ENCODE results near the gene ZCWPW1. TPM values are rescaled to one million over a fixed set of nuclear protein-coding genes. Genes with fewer than 3 reads are reported as not detected.

The ZCWPW1 gene
- total RNA-seq, 4 donors from 2014 or later, result 2.2 to 9.4 (median 4.8) TPM

DNA sequence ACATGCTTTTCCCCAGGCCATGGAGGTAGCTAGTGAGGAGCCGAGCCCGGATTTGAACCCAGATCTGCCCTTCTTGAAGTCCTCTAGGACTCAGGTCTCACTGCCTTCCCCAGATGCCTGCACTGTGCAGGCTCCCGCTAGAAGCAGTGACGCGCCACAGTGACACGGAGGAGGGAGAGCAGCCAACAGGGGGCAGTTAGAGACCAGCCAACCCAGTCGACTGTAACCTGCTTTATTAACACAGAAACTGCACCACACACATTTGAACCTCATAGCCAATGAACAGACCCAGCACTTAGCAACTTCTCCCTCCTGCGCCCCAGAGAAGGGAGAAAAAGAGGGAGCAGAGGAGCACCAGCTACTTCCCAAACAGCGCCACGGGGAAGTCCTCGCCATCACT, 27.8 kb downstream of the ZCWPW1 start:
- Histone ChIP-seq H3K36me3 (peaks cover 2% of the 10 kb centered on the region), H3K27ac (no peak overlapping the region), H3K4me3 (no peak overlapping the region), H3K9me3 (no peaks in the 10 kb centered on the region), H3K27me3 (no peaks in the 10 kb centered on the region), H3K4me1 (peaks cover 5% of the 10 kb centered on the region)
- 88% methylated on average over 11 of the region's 11 CpGs for WGBS
- TF ChIP-seq, protein P1, sequence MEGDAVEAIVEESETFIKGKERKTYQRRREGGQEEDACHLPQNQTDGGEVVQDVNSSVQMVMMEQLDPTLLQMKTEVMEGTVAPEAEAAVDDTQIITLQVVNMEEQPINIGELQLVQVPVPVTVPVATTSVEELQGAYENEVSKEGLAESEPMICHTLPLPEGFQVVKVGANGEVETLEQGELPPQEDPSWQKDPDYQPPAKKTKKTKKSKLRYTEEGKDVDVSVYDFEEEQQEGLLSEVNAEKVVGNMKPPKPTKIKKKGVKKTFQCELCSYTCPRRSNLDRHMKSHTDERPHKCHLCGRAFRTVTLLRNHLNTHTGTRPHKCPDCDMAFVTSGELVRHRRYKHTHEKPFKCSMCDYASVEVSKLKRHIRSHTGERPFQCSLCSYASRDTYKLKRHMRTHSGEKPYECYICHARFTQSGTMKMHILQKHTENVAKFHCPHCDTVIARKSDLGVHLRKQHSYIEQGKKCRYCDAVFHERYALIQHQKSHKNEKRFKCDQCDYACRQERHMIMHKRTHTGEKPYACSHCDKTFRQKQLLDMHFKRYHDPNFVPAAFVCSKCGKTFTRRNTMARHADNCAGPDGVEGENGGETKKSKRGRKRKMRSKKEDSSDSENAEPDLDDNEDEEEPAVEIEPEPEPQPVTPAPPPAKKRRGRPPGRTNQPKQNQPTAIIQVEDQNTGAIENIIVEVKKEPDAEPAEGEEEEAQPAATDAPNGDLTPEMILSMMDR (IDR thresholded peaks at IDR 0.05), result no peak
- TF ChIP-seq POLR2AphosphoS5 (IDR thresholded peaks at IDR 0.05) (no peak), POLR2A (IDR thresholded peaks at IDR 0.05) (no peak)
- DNase-seq (ENCODE audit: low spot score in 2 of 2), result no peak

DNA sequence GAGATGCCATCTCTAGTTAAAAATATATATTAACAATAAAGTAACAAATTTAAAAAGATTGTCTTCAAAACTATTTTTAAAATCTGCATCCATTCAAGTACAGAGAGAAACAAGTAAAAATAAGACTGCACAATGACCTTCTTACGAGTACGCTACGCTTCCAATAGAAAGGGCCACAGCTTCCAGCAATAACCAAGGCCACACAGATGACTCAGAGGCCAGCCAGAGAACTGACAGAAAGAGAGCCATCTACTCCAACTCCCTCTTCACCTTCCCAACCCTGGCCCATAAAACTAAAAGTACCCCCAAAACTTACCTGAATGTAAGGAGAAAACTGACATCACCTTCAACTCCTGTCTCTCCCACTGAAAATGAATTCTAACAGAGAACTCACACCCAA, 28.5 kb downstream of the ZCWPW1 start:
- 98% methylated on average over 3 of the region's 3 CpGs for WGBS
- Histone ChIP-seq H3K4me3 (no peak overlapping the region), H3K4me1 (peaks cover 5% of the 10 kb centered on the region), H3K27ac (no peak overlapping the region), H3K27me3 (no peaks in the 10 kb centered on the region), H3K9me3 (no peaks in the 10 kb centered on the region), H3K36me3 (peaks cover 2% of the 10 kb centered on the region)
- TF ChIP-seq, protein P1 (IDR thresholded peaks at IDR 0.05), result no peak
- TF ChIP-seq POLR2AphosphoS5 (IDR thresholded peaks at IDR 0.05) (no peak), EP300 (IDR thresholded peaks at IDR 0.05) (no peak), POLR2A (IDR thresholded peaks at IDR 0.05) (no peak)
- no peak for DNase-seq (ENCODE audit: low spot score in 2 of 2)

DNA sequence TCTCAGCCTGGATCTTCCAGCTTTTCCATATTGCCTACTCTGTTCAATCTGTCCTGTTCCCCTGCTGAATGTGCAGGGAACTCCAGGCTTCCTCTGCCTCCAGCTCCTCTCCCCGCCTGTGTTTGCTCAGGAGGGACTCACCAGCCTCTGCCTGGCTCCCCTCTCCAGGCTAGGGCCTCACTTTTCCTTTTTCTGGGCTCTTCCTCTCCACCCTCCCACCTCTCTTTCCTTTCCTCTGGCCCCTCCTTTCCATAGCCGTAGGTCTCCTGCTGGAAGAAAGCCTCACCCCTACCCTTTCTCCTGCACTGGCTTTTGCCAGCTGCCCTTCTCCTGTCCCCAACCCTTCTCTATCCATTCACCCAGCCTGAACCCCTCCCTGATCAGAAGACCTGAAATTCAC, 30.3 kb downstream of the ZCWPW1 start:
- H3K36me3 ChIP-seq, result no peaks in the 10 kb centered on the region
- WGBS, result 59% methylated on average over 2 of the region's 2 CpGs
- DNase-seq (ENCODE audit: low spot score in 2 of 2), result no peak
- no peak overlapping the region for H3K27ac ChIP-seq
- TF ChIP-seq EP300 (IDR thresholded peaks at IDR 0.05) (no peak), POLR2AphosphoS5 (IDR thresholded peaks at IDR 0.05) (no peak), POLR2A (IDR thresholded peaks at IDR 0.05) (no peak)
- TF ChIP-seq, protein P1 (IDR thresholded peaks at IDR 0.05), result no peak
- no peak overlapping the region for H3K4me3 ChIP-seq
- no peaks in the 10 kb centered on the region for H3K27me3 ChIP-seq
- no peaks in the 10 kb centered on the region for H3K9me3 ChIP-seq
- peaks cover 5% of the 10 kb centered on the region for H3K4me1 ChIP-seq

DNA sequence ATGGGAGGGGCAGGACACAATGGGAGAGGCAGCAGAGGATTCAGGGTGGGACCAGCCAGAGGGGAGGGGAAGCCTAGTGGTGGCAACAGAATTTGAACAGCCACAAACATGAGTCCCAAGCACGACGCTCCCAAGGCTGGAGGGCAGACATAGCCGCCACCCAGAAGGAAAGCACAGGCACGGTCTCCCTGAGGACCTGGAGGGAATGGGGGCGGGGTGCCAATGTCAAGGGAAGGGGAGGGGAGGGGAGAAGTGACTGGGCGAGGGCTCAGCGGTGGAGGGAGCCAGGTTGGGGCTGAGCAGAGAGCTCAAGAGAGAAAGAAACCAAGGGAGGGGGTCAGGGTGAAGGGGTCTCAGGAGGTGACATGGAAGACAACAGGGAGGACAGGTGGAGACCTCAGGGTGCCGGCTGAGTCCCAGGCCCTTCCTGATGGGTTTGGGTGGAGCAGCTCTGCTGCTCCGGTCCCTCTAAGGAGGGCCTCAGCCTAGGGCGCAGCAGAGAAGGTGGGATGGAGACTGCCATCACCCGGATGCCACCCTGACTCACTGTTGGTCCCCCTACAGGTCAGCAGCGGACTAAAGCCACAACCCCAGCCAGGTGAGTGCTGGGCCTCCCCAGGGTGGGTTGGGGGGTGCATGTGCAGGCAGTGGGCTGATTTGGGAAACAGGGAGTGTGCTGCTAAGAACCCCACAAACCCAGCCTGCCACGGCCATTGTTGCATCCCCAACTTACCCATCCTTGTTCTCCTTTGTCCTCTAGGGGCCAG, 31.0 kb downstream of the ZCWPW1 start:
- WGBS, result 57% methylated on average over 13 of the region's 13 CpGs
- H3K27me3 ChIP-seq, result no peaks in the 10 kb centered on the region
- no peak overlapping the region for H3K4me3 ChIP-seq
- DNase-seq (ENCODE audit: low spot score in 2 of 2), result no peak
- TF ChIP-seq, protein P1 (IDR thresholded peaks at IDR 0.05), result no peak
- TF ChIP-seq EP300 (IDR thresholded peaks at IDR 0.05) (no peak), POLR2AphosphoS5 (IDR thresholded peaks at IDR 0.05) (no peak), POLR2A (IDR thresholded peaks at IDR 0.05) (no peak)
- peaks cover 5% of the 10 kb centered on the region for H3K4me1 ChIP-seq
- H3K36me3 ChIP-seq, result no peaks in the 10 kb centered on the region
- no peak overlapping the region for H3K27ac ChIP-seq
- H3K9me3 ChIP-seq, result no peaks in the 10 kb centered on the region

DNA sequence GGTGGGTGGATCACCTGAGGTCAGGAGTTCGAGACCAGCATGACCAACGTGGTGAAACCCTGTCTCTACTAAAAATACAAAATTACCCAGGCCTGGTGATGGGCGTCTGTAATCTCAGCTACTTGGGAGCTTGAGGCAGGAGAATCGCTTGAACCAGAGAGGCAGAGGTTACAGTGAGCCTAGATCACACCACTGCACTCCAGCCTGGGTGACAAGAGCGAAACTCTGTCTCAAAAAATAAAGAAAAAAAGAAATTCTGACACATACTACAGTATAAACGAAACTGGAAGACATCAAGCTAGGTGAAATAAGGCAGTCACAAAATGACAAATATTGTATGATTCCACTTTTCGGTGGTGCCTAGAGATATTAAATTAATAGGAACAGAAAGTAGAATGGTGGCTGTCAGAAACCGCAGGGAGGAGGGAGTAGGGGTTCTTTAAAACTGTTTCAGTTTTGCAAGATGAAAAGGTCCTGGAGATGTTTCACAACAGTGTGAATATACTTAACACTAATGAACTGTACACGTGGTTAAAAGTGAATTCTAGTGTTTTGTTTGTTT, 32.0 kb downstream of the ZCWPW1 start:
- H3K27me3 ChIP-seq, result no peaks in the 10 kb centered on the region
- no peaks in the 10 kb centered on the region for H3K36me3 ChIP-seq
- no peak overlapping the region for H3K27ac ChIP-seq
- DNase-seq (ENCODE audit: low spot score in 2 of 2), result no peak
- H3K4me1 ChIP-seq, result peaks cover 5% of the 10 kb centered on the region
- H3K9me3 ChIP-seq, result no peaks in the 10 kb centered on the region
- TF ChIP-seq, protein P1 (IDR thresholded peaks at IDR 0.05), result no peak
- no peak for TF ChIP-seq EP300 (IDR thresholded peaks at IDR 0.05)
- TF ChIP-seq POLR2A (IDR thresholded peaks at IDR 0.05), result no peak
- no peak for TF ChIP-seq POLR2AphosphoS5 (IDR thresholded peaks at IDR 0.05)
- 74% methylated on average over 9 of the region's 9 CpGs for WGBS
- no peak overlapping the region for H3K4me3 ChIP-seq
